GM23248 (cell line): ENCODE data around the gene KCNS3. TPM values are rescaled to one million over a fixed set of nuclear protein-coding genes. Genes with fewer than 3 reads are reported as not detected.

Experiments used
- DNase-seq: peaks from one replicate; pipeline ENCODE4 v3.0.0-alpha.2; 2015
- H2AFZ ChIP-seq: fragments of 200-600 bp; sonication (generic); 2 replicates; pipeline ENCODE4 v1.6.1; 2016; ENCODE audit warnings: antibody characterized with exemption
- H3F3A ChIP-seq: fragments of 200-600 bp; sonication (generic); 2 replicates; pipeline ENCODE4 v1.6.1; 2016; ENCODE audit warnings: mild to moderate bottlenecking, antibody characterized with exemption, mixed run types; ENCODE audit not compliant: insufficient read depth
- H3K27ac ChIP-seq: fragments of 200-600 bp; sonication (generic); 2 replicates; pipeline ENCODE4 v1.5.1; 2016; ENCODE audit warnings: mild to moderate bottlenecking
- H3K27me3 ChIP-seq: fragments of 200-600 bp; sonication (generic); replicated peaks from 2 replicates; pipeline ENCODE4 v1.6.1; 2016; ENCODE audit warnings: mild to moderate bottlenecking; ENCODE audit not compliant: insufficient read depth
- H3K36me3 ChIP-seq: fragments of 200-600 bp; sonication (generic); 2 replicates; pipeline ENCODE4 v1.6.1; 2016; ENCODE audit warnings: low read depth, mild to moderate bottlenecking
- H3K4me1 ChIP-seq: fragments of 200-600 bp; sonication (generic); 2 replicates; pipeline ENCODE4 v1.6.1; 2016; ENCODE audit warnings: mild to moderate bottlenecking; ENCODE audit not compliant: insufficient read depth
- H3K4me2 ChIP-seq: fragments of 200-600 bp; sonication (generic); one replicate; pipeline ENCODE4 v1.6.1; 2016; ENCODE audit warnings: mild to moderate bottlenecking; ENCODE audit not compliant: unreplicated experiment
- H3K4me3 ChIP-seq: fragments of 200-600 bp; sonication (generic); 2 replicates; pipeline ENCODE4 v1.5.1; 2016; ENCODE audit warnings: mild to moderate bottlenecking
- H3K79me2 ChIP-seq: fragments of 200-600 bp; sonication (generic); 2 replicates; pipeline ENCODE4 v1.6.1; 2016; ENCODE audit warnings: mild to moderate bottlenecking; ENCODE audit not compliant: insufficient read depth
- H3K9ac ChIP-seq: fragments of 200-600 bp; sonication (generic); 2 replicates; pipeline ENCODE4 v1.6.1; 2016; ENCODE audit warnings: mild to moderate bottlenecking
- H3K9me2 ChIP-seq: fragments of 200-600 bp; sonication (generic); 2 replicates; pipeline ENCODE4 v1.6.1; 2016; ENCODE audit warnings: mixed run types, mild to moderate bottlenecking, moderate library complexity; ENCODE audit not compliant: insufficient read depth
- H3K9me3 ChIP-seq: fragments of 200-600 bp; sonication (generic); one replicate; pipeline ENCODE4 v1.6.1; 2017; ENCODE audit warnings: low read depth
- H4K20me1 ChIP-seq: fragments of 200-600 bp; sonication (generic); 2 replicates; pipeline ENCODE4 v1.6.0; 2016; ENCODE audit not compliant: insufficient read depth
- EZH2 ChIP-seq: fragments of 200-600 bp; sonication (generic); IDR thresholded peaks from 2 replicates; pipeline ENCODE4 v1.6.1; 2018; ENCODE audit warnings: antibody characterized with exemption, mild to moderate bottlenecking; ENCODE audit not compliant: insufficient read depth, poor library complexity, severe bottlenecking
- EZH2phosphoT487 ChIP-seq: fragments of 200-600 bp; sonication (generic); IDR thresholded peaks from 2 replicates; pipeline ENCODE4 v1.6.1; 2018; ENCODE audit warnings: antibody characterized with exemption, moderate library complexity, mild to moderate bottlenecking, low read depth; ENCODE audit not compliant: insufficient read depth
- WGBS, 2 experiments: methylation state at CpG; one replicate each; pipeline ENCODE4 v1.1.6; 2015 to 2017; ENCODE audit warnings: low lambda C conversion rate in 2 of 2, low coverage in 1 of 2; ENCODE audit errors: missing lambda C conversion rate in 2 of 2; 5-methylcytosine and 5-hydroxymethylcytosine counted together
- in situ Hi-C: fragments of 300-500 bp; cut with MboI; formaldehyde crosslinking; loops from 2 replicates; pipeline ENCODE4 v1.15.0; 2020
- polyA plus RNA-seq: library from polyadenylated mRNA; unstranded; fragments of >200 nt; fragmentation: Nextera tagmentation; extraction: Ambion mirVana; gene quantifications from 2 replicates; pipeline ENCODE4 v1.2.1, GENCODE V29; 2016
- total RNA-seq: library from RNA; depleted of rRNA; stranded (reverse); fragments of >200 nt; shearing (Covaris generic); gene quantifications from 2 replicates; pipeline ENCODE4 v1.2.3, GENCODE V29; 2014

Gene KCNS3
- total and polyA plus RNA-seq, 2 experiments from 2014 or later, result 2.5 to 2.7 TPM

- no peaks in the 10 kb centered on the region for H3K9me2 ChIP-seq
- DNase-seq, result no peak
- H3K36me3 ChIP-seq, result no peaks in the 10 kb centered on the region
- H3F3A ChIP-seq, result no peaks in the 10 kb centered on the region
- no peak overlapping the region for H3K9ac ChIP-seq
- no peaks in the 10 kb centered on the region for H3K4me1 ChIP-seq
- H3K9me3 ChIP-seq, result no peaks in the 10 kb centered on the region
- no peaks in the 10 kb centered on the region for H3K79me2 ChIP-seq
- H3K4me2 ChIP-seq, result no peak overlapping the region
- no peak for TF ChIP-seq EZH2phosphoT487
- no peak for TF ChIP-seq EZH2
- no peak overlapping the region for H2AFZ ChIP-seq
- peaks cover 29% of the 10 kb centered on the region for H3K27me3 ChIP-seq
- in situ Hi-C loops, result loop anchor here (10.0 kb wide), 1 partner anchor 297 kb away; no protein-coding TSS in a partner anchor
- H3K27ac ChIP-seq, result no peak overlapping the region
- no peaks in the 10 kb centered on the region for H4K20me1 ChIP-seq
- 12 to 25% methylated on average over 1 of the region's 1 CpG for WGBS, 2 experiments
- no peak overlapping the region for H3K4me3 ChIP-seq
Measured at GRCh38 chr2:17858064-17858463, 20.4 kb upstream of the KCNS3 start.

DNA sequence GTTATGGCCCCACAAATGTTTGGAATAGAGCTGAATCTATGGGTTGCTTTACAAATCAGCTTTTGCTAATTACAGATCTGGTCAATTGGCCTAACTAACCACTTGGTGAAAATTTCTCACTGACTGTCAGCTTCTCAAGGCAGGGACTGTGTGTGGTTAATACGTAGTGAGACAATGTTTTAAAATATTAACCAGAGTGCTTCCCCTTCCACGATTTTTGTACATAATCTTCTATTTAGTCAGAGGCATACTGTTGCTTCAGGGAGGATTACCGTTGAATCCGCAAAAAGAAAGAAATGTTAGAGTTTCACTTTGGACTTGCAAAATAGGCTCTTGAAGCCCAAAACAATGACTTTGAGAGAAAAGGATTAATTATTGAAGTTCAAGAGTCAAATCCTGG, 14.9 kb upstream of the KCNS3 start:
- Histone ChIP-seq H3K4me3 (no peak overlapping the region), H3K79me2 (no peaks in the 10 kb centered on the region), H3K27me3 (peaks cover 10% of the 10 kb centered on the region), H3K9ac (no peak overlapping the region), H3F3A (no peaks in the 10 kb centered on the region), H3K9me2 (no peaks in the 10 kb centered on the region), H3K4me2 (no peak overlapping the region), H3K36me3 (no peaks in the 10 kb centered on the region), H3K4me1 (no peaks in the 10 kb centered on the region), H3K9me3 (no peaks in the 10 kb centered on the region), H2AFZ (no peak overlapping the region), H3K27ac (no peak overlapping the region), H4K20me1 (no peaks in the 10 kb centered on the region)
- 56% methylated on average over 4 of the region's 4 CpGs for WGBS, 2 experiments
- in situ Hi-C loops, result loop anchor here (5.0 kb wide), 1 partner anchor 509 kb away; no protein-coding TSS in a partner anchor
- no peak for DNase-seq
- TF ChIP-seq EZH2 (no peak), EZH2phosphoT487 (no peak)

DNA sequence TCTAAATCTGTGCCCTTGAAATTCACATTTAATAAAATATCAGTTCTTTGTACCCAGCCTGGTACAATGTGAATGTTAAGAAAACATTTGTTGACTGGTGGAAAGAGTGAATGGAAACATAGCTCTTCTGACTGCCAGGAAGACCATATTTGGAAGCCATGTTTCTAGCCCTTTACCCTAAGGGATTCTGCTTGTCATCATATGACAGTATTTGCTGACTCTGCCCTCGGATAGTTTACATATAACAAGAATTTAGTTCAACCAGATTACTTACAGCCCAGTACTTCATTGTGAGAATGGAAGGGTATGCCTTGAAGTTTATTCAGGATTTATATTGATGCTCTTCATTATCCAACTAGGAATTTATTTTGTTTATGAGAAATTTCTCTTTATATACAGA, 13.8 kb upstream of the KCNS3 start:
- no peak overlapping the region for H3K4me2 ChIP-seq
- no peak overlapping the region for H2AFZ ChIP-seq
- in situ Hi-C loops, result loop anchor here (5.0 kb wide), 1 partner anchor 508 kb away; no protein-coding TSS in a partner anchor
- H3K4me1 ChIP-seq, result no peaks in the 10 kb centered on the region
- no peak overlapping the region for H3K4me3 ChIP-seq
- H3K27ac ChIP-seq, result no peak overlapping the region
- no peaks in the 10 kb centered on the region for H4K20me1 ChIP-seq
- TF ChIP-seq EZH2phosphoT487, result no peak
- no peak for TF ChIP-seq EZH2
- no peak for DNase-seq
- no peaks in the 10 kb centered on the region for H3K9me3 ChIP-seq
- 18 to 29% methylated on average over 1 of the region's 1 CpG for WGBS, 2 experiments
- no peaks in the 10 kb centered on the region for H3K9me2 ChIP-seq
- H3K36me3 ChIP-seq, result no peaks in the 10 kb centered on the region
- peaks cover 6% of the 10 kb centered on the region for H3K27me3 ChIP-seq
- no peak overlapping the region for H3K9ac ChIP-seq
- H3K79me2 ChIP-seq, result no peaks in the 10 kb centered on the region
- H3F3A ChIP-seq, result no peaks in the 10 kb centered on the region

GRCh38 chr2:17867133-17867532, 11.3 kb upstream of the KCNS3 start:
- in situ Hi-C loops, result no loop called here
- no peak for DNase-seq
- Histone ChIP-seq H3K79me2 (no peaks in the 10 kb centered on the region), H3K9me2 (no peaks in the 10 kb centered on the region), H3F3A (no peaks in the 10 kb centered on the region), H3K4me3 (no peak overlapping the region), H3K9ac (no peak overlapping the region), H3K27ac (no peak overlapping the region), H2AFZ (no peak overlapping the region), H3K36me3 (no peaks in the 10 kb centered on the region), H3K27me3 (peaks cover 7% of the 10 kb centered on the region), H3K4me1 (no peaks in the 10 kb centered on the region), H3K9me3 (no peaks in the 10 kb centered on the region), H4K20me1 (no peaks in the 10 kb centered on the region), H3K4me2 (no peak overlapping the region)
- no peak for TF ChIP-seq EZH2phosphoT487
- TF ChIP-seq EZH2, result no peak
- 52 to 53% methylated on average over 2 of the region's 2 CpGs for WGBS, 2 experiments

DNA sequence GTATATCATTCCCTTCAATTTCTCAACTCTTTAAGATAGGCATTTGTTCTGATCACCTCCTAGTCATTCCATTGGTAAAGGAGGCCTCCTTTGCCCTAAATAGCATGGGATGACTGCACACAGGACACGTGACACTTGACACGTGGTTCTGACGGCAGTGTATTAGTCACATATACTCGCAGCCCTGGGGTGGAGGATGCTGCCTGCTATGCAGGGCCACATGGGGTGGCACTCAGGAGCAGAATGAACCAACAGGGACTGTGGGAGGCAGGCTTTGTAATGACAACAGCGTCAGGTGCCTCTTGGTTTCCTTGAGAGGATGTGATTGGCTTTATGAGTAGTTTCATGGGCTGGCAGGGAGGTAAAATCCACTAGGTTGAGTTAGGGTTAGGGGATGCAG, 9.3 kb upstream of the KCNS3 start:
- DNase-seq, result peak; percentile 31

More for the DNA sequence above, 9.3 kb upstream of the KCNS3 start:
- H3K9ac ChIP-seq, result no peak overlapping the region
- peaks cover 7% of the 10 kb centered on the region; the same call in 1 of the 2 replicates for H3K27me3 ChIP-seq
- no peaks in the 10 kb centered on the region for H3K9me3 ChIP-seq
- in situ Hi-C loops, result no loop called here
- H3K36me3 ChIP-seq, result no peaks in the 10 kb centered on the region
- no peak overlapping the region for H3K4me3 ChIP-seq
- no peak overlapping the region for H3K27ac ChIP-seq
- no peaks in the 10 kb centered on the region for H3K79me2 ChIP-seq
- H3F3A ChIP-seq, result no peaks in the 10 kb centered on the region
- H3K4me2 ChIP-seq, result no peak overlapping the region
- H3K9me2 ChIP-seq, result no peaks in the 10 kb centered on the region
- no peaks in the 10 kb centered on the region for H3K4me1 ChIP-seq
- H2AFZ ChIP-seq, result no peak overlapping the region
- TF ChIP-seq EZH2phosphoT487, result no peak
- no peak for TF ChIP-seq EZH2
- H4K20me1 ChIP-seq, result no peaks in the 10 kb centered on the region
- 55 to 60% methylated on average over 5 of the region's 5 CpGs for WGBS, 2 experiments
